Measurements from ENCODE around the gene EDARADD.

DNA sequence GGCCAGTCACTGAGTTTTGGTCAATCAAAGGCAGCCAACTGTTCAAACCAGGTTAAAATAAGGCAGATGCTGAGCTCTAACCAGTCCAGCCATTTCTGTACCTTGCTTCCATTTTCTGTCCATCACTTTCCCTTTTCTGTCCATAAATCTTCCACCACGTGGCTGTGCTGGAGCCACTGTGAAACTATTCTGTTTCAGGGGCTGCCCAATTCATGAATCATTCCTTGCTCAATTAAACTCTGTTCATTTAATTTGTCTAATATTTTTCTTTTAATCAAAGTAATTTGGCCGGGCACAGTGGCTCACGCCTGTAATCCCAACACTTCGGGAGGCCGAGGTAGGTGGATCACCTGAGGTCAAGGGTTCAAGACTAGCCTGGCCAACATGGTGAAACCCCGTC, 107.0 kb downstream of the EDARADD start:
- TF ChIP-seq CTCF (IDR thresholded peaks at IDR 0.05), result no peak
- TF ChIP-seq ZFX (IDR thresholded peaks at IDR 0.05; ENCODE audit: borderline replicate concordance), result no peak
